ENCODE results near the gene ILKAP. TPM values are rescaled to one million over a fixed set of nuclear protein-coding genes. Genes with fewer than 3 reads are reported as not detected.

ILKAP gene
- total and polyA plus RNA-seq, 5 donors = 24.4 to 34.3 (median 30.9) TPM

DNA sequence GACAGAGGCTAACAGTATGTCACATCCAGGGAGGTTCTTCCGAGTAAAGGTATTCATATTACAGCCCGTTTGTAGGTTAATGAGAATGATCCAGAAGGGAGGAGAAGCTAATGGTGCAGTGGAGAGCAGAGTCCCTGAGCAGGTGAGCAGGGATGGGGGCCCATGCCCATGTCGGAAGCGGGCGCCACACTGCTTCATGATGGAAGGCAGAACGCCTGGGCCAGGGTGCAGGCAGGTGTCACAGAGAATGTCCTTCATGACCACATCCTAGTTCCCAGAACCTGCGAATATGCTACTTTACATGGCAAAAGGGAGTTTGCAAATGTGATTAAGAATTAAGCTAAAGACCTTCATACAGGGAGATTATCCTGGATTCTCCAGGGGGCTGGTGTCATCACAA, 32.4 kb upstream of the ILKAP start:
- no peak overlapping the region for H3K27ac ChIP-seq (ENCODE audit: low read length)
- H3K4me3 ChIP-seq (ENCODE audit: low read length) = no peak overlapping the region
- no peaks in the 10 kb centered on the region for H3K27me3 ChIP-seq (ENCODE audit: control insufficient read depth, insufficient read depth)
- intact Hi-C loops (cut with DNase I) = no loop called here
- no peaks in the 10 kb centered on the region for H3K4me1 ChIP-seq (ENCODE audit: control insufficient read depth, insufficient read depth, low read length)
- DNase-seq (no peak), ATAC-seq (no peak)
- no peaks in the 10 kb centered on the region for H3K9me3 ChIP-seq (ENCODE audit: control insufficient read depth, low read length)
- 86% methylated on average over 7 of the region's 7 CpGs for WGBS

DNA sequence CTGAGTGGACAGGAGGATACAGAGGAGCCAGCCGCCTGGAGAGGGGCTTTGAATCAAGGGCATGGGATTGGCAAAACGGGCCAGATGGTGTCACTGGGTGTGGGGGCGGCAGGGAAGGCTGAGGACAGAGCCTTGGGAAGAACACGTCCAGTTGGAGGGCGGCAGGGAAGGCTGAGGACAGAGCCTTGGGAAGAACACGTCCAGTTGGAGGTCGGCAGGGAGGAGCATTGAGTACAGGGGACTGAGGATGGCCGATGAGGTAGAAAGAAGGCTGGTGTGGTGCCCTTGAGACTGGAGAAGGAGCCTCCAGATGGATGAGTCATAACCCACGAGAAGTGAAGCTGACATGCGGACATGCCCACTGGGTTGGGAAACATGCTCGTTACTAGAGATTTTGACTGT, 31.8 kb upstream of the ILKAP start:
- H3K4me1 ChIP-seq (ENCODE audit: control insufficient read depth, insufficient read depth, low read length) = no peaks in the 10 kb centered on the region
- DNase-seq (no peak), ATAC-seq (no peak)
- no peak overlapping the region for H3K4me3 ChIP-seq (ENCODE audit: low read length)
- intact Hi-C loops (cut with DNase I) = no loop called here
- no peaks in the 10 kb centered on the region for H3K27me3 ChIP-seq (ENCODE audit: control insufficient read depth, insufficient read depth)
- no peaks in the 10 kb centered on the region for H3K9me3 ChIP-seq (ENCODE audit: control insufficient read depth, low read length)
- WGBS = 72% methylated on average over 11 of the region's 11 CpGs
- no peak overlapping the region for H3K27ac ChIP-seq (ENCODE audit: low read length)

DNA sequence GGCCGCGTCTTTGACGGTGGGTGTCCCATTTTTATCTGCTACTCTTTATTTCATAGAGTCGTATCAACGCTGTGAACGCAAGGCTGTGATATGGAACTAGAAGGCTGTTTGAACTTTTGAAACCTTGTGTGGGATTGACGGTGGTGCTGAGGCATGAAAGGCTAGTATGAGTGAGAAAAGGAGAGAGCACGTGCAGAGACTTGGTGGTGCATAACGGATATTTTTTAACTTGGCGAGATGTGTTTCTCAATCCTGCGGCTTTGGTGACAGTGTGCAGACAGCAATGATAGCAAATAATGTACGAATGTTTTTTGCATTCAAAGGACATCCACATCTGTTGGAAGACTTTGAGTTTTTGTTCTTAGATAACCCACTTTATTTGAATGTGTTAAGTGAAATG, 30.1 kb upstream of the ILKAP start:
- no peaks in the 10 kb centered on the region for H3K4me1 ChIP-seq (ENCODE audit: control insufficient read depth, insufficient read depth, low read length)
- H3K4me3 ChIP-seq (ENCODE audit: low read length) = no peak overlapping the region
- H3K27me3 ChIP-seq (ENCODE audit: control insufficient read depth, insufficient read depth) = no peaks in the 10 kb centered on the region
- DNase-seq = no peak
- H3K27ac ChIP-seq (ENCODE audit: low read length) = no peak overlapping the region
- intact Hi-C loops (cut with DNase I) = no loop called here
- H3K9me3 ChIP-seq (ENCODE audit: control insufficient read depth, low read length) = no peaks in the 10 kb centered on the region
- no peak for ATAC-seq
- WGBS = 76% methylated on average over 12 of the region's 12 CpGs

DNA sequence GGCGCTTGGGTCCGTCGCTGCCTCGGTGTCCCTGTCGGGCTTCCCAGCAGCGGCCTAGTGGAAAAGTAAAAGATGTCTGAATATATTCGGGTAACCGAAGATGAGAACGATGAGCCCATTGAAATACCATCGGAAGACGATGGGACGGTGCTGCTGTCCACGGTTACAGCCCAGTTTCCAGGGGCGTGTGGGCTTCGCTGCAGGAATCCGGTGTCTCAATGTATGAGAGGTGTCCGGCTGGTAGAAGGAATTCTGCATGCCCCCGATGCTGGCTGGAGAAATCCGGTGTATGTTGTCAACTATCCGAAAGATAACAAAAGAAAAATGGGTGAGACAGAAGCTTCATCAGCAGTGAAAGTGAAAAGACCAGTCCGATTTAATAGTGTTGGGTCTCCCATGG, 28.3 kb upstream of the ILKAP start:
- Histone ChIP-seq H3K4me1 (ENCODE audit: control insufficient read depth, insufficient read depth, low read length) (no peaks in the 10 kb centered on the region), H3K27ac (ENCODE audit: low read length) (no peak overlapping the region), H3K4me3 (ENCODE audit: low read length) (no peak overlapping the region), H3K27me3 (ENCODE audit: control insufficient read depth, insufficient read depth) (no peaks in the 10 kb centered on the region), H3K9me3 (ENCODE audit: control insufficient read depth, low read length) (no peaks in the 10 kb centered on the region)
- no peak for DNase-seq
- WGBS = 58% methylated on average over 21 of the region's 21 CpGs
- ATAC-seq = no peak
- intact Hi-C loops (cut with DNase I) = no loop called here

DNA sequence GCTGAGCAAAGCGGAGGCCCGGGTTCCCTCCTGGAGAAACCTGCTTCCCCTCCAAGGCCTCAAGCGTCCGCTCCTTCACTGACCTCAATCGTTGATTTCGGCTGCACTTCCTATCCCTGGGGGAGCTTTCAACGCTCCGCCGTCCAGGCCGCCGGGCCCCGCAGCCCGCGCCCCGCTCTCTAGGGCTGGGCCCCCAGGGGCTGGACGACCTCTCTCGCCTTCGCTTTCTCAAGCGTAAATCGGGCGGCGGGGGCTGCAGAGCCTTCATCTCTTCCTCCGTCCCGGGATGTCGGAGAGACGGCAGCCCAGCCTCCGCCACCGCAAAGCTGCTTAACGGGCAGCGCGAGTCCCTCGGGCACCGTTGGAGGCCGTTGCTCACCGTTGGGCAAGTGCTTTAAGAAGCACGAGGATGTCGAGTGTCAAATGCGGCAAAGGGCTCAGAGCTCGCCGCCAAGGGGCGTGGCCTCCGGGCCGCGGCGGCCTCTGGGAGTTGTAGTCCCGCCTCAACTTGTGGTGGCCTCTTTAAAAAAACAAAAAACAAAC, 27.8 kb upstream of the ILKAP start:
- 13% methylated on average over 46 of the region's 46 CpGs for WGBS
- Histone ChIP-seq H3K9me3 (ENCODE audit: control insufficient read depth, low read length) (no peaks in the 10 kb centered on the region), H3K4me3 (ENCODE audit: low read length) (peak overlapping the region; percentile 44), H3K27ac (ENCODE audit: low read length) (no peak overlapping the region), H3K4me1 (ENCODE audit: control insufficient read depth, insufficient read depth, low read length) (no peaks in the 10 kb centered on the region), H3K27me3 (ENCODE audit: control insufficient read depth, insufficient read depth) (no peaks in the 10 kb centered on the region)
- intact Hi-C loops (cut with DNase I) = no loop called here
- DNase-seq (peak; percentile 78 to 93 (median 91)), ATAC-seq (peak; percentile 81 to 82)

DNA sequence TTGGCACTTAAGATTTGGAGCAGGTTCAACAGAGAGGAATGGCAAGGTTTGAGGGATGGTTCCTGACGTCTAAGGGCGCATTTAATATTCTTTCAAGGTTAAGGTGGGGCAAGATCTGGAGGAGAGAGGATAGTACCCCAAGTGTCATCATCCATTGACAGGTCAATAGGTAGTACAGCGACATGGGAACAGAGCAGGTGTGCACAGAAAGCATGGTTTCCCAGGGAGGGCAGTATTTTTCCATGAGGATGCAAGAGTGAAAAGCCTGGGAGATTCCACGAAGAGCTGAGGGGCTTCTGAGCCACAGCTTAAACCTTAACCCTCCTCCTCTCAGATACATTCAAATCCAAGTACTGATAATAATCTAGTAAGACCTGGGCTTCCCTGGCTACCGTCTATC, 27.2 kb upstream of the ILKAP start:
- intact Hi-C loops (cut with DNase I) = no loop called here
- DNase-seq (no peak), ATAC-seq (no peak)
- no peak overlapping the region for H3K4me3 ChIP-seq (ENCODE audit: low read length)
- whole genome bisulfite sequencing = 82% methylated on average over 5 of the region's 5 CpGs
- H3K4me1 ChIP-seq (ENCODE audit: control insufficient read depth, insufficient read depth, low read length) = no peaks in the 10 kb centered on the region
- no peak overlapping the region for H3K27ac ChIP-seq (ENCODE audit: low read length)
- H3K9me3 ChIP-seq (ENCODE audit: control insufficient read depth, low read length) = no peaks in the 10 kb centered on the region
- no peaks in the 10 kb centered on the region for H3K27me3 ChIP-seq (ENCODE audit: control insufficient read depth, insufficient read depth)

DNA sequence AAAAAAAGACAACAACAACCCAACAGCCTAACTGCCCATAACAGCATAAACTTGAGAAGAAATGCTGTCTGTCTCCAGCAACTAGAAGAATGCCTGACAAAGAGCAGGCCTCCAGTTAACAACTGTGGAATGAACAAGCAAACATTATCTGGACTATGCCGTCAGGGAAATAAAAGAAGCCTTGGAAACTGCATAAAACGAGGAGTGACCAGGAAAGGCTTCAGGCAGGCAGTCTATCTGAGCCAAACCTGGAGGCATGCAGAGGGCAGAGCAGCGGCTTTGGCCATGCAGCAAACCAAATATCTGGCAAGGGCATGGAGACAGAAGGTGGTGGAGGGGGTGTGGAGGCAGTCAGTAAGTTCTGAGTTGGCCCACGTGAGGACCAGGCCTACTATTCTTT, 25.2 kb upstream of the ILKAP start:
- H3K4me3 ChIP-seq (ENCODE audit: low read length) = no peak overlapping the region
- 46% methylated on average over 4 of the region's 4 CpGs for WGBS
- DNase-seq (no peak), ATAC-seq (no peak)
- H3K4me1 ChIP-seq (ENCODE audit: control insufficient read depth, insufficient read depth, low read length) = no peaks in the 10 kb centered on the region
- intact Hi-C loops (cut with DNase I) = no loop called here
- no peak overlapping the region for H3K27ac ChIP-seq (ENCODE audit: low read length)
- H3K9me3 ChIP-seq (ENCODE audit: control insufficient read depth, low read length) = no peaks in the 10 kb centered on the region
- H3K27me3 ChIP-seq (ENCODE audit: control insufficient read depth, insufficient read depth) = no peaks in the 10 kb centered on the region

DNA sequence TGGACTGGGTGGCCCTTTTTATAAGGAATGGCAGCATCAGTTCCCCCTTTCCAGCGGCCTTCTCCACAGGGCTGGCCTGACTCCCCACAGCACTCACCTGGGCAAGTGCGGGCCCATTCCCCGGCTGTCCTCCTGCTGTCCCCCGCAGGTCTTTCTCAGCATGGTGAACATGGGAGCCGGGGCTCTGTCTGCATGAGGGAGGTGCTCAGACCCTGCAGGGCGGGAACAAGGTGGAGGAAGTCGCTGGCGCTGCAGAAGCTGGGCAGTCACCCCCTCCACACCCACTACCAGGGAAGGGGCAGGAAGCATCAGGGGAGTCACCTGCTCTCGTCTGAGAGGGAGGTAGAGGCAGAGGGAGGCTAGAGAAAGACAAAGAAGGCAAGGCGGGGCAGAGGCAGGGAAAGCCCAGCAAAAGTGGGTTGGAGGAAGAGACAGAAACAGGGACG, 24.1 kb upstream of the ILKAP start:
- H3K4me3 ChIP-seq (ENCODE audit: low read length) = no peak overlapping the region
- no peaks in the 10 kb centered on the region for H3K4me1 ChIP-seq (ENCODE audit: control insufficient read depth, insufficient read depth, low read length)
- no peaks in the 10 kb centered on the region for H3K9me3 ChIP-seq (ENCODE audit: control insufficient read depth, low read length)
- intact Hi-C loops (cut with DNase I) = no loop called here
- no peaks in the 10 kb centered on the region for H3K27me3 ChIP-seq (ENCODE audit: control insufficient read depth, insufficient read depth)
- ATAC-seq (no peak), DNase-seq (no peak)
- WGBS = 84% methylated on average over 11 of the region's 11 CpGs
- no peak overlapping the region for H3K27ac ChIP-seq (ENCODE audit: low read length)

DNA sequence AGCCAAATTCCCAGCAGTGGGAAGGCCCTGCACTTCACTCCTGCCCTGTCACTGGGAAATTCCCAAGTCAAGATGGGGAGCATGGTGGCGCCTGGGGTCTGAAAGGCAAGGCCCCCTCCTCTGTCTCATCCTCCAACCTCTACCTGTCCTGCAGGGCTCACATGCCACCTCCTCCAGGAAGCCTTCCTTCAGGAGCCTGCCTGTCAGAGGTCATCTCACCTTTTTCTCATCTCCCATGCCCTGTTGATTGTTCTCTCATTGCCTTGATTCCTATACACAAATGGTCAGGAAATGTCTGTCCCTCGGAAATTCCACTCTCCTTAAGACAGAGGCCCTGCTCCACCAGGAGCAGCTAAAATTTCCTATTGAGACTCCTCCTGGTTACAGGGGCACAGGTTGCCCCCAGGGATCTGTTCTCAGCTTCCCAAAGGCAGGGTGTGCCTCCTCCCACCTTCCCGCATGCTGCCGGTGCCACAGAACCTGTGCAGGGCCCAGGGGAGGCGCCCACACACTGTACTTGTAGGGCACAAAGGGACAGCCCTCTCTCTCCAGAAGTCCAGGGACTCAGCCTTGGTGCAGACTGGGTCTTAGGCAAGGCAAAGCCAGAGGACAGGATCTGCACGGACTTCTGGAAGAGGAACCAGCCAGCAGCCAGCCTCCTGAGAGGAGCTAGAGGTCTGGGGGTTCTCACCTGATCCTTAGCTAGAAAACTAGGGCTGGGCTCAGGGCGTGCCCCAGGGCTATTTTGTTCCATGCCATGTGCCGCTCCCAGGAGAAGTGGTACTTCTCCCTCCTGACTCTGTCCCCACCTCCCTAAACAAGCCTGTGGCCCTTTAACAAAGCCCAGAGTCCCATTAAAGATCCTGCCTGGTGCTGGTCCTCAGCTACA, 23.4 kb upstream of the ILKAP start:
- H3K4me1 ChIP-seq (ENCODE audit: control insufficient read depth, insufficient read depth, low read length) = no peaks in the 10 kb centered on the region

DNA sequence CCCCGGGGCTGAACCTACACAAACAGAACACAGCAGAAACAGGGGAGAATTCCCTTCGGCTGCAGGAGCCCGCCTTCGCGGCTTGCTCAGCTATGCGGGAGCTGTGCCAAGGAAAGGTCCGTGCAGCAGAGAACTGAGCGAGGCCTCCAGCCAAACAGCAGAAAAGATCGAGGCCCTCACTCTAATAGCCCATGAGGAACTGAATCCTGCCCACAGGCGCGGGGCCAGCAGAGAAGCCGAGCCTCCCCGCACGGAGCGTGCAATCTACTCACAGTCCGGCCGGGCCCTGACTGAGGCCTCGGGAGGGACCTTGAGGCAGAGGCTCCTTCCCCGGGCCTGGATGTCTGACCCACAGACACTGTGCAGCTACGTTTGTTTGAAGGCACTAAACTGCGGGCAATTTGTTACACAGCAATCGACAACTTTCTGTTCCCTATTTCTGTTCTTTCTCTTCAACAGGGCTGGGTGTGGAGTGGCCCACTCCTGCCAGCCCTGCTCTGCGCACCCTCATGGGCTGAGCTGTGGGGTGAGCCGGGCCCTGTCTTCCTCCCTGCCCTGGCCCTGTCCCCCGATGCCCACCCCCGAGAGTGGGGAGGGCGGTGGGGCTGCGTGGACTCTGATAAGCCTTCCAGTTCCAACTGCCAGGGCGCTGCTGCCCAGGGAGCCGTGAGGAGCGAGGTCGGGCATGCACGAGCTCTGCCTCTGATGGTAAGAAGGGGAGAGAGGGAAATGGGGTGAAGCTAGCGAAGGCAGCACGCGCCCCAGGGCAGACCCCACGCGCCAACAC, 22.6 kb upstream of the ILKAP start:
- H3K27ac ChIP-seq (ENCODE audit: low read length) = no peak overlapping the region
- no peaks in the 10 kb centered on the region for H3K9me3 ChIP-seq (ENCODE audit: control insufficient read depth, low read length)
- intact Hi-C loops (cut with DNase I) = no loop called here
- H3K4me1 ChIP-seq (ENCODE audit: control insufficient read depth, insufficient read depth, low read length) = no peaks in the 10 kb centered on the region
- ATAC-seq = peak; percentile 31 to 42
- peak; percentile 52 to 81 (median 80) for DNase-seq
- H3K4me3 ChIP-seq (ENCODE audit: low read length) = no peak overlapping the region
- no peaks in the 10 kb centered on the region for H3K27me3 ChIP-seq (ENCODE audit: control insufficient read depth, insufficient read depth)
- WGBS = 71% methylated on average over 38 of the region's 38 CpGs

More for the DNA sequence above, 23.4 kb upstream of the ILKAP start:
- Histone ChIP-seq H3K27me3 (ENCODE audit: control insufficient read depth, insufficient read depth) (no peaks in the 10 kb centered on the region), H3K9me3 (ENCODE audit: control insufficient read depth, low read length) (no peaks in the 10 kb centered on the region), H3K4me3 (ENCODE audit: low read length) (no peak overlapping the region), H3K27ac (ENCODE audit: low read length) (no peak overlapping the region)
- DNase-seq (no peak), ATAC-seq (no peak)
- intact Hi-C loops (cut with DNase I) = no loop called here
- 90% methylated on average over 8 of the region's 8 CpGs for WGBS

DNA sequence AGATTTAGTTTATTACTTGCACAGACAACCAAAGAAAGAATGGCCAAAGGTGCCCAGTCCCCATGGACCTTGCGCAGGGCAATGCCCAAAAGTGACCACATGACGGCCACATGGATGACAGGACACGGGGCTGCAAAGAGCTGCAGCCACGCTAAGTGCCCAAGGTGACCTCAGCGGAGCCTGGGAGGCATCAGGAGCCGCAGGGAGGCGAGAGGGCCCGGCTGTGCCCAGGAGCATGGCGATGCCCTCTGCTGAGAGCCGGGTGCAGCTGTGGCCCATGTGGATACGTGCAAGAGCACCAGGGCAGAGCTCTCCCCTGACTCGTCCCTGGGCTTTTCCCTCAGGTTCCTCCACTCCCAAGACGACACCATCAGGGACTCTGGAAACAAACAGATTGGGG, 21.6 kb upstream of the ILKAP start:
- DNase-seq = no peak
- WGBS = 89% methylated on average over 13 of the region's 13 CpGs
- intact Hi-C loops (cut with DNase I) = no loop called here

More for the DNA sequence above, 21.6 kb upstream of the ILKAP start:
- no peak overlapping the region for H3K27ac ChIP-seq (ENCODE audit: low read length)
- no peak for ATAC-seq
- H3K4me3 ChIP-seq (ENCODE audit: low read length) = no peak overlapping the region
- H3K27me3 ChIP-seq (ENCODE audit: control insufficient read depth, insufficient read depth) = no peaks in the 10 kb centered on the region
- no peaks in the 10 kb centered on the region for H3K4me1 ChIP-seq (ENCODE audit: control insufficient read depth, insufficient read depth, low read length)
- H3K9me3 ChIP-seq (ENCODE audit: control insufficient read depth, low read length) = no peaks in the 10 kb centered on the region
